Type B pancreatic cell (in vitro differentiated cells): ENCODE results near the gene PDK4. TPM values are rescaled to one million over a fixed set of nuclear protein-coding genes. Genes with fewer than 3 reads are reported as not detected.

Experiments
- DNase-seq: peaks from one replicate; pipeline ENCODE4 v3.0.0; 2021; ENCODE audit warnings: mixed read lengths; ENCODE audit not compliant: unreplicated experiment; ENCODE audit errors: extremely low spot score
- H3K27ac Mint-ChIP-seq: 2 replicates; pipeline ENCODE4 v1.8.0; 2021; ENCODE audit warnings: mild to moderate bottlenecking, mixed read lengths
- H3K27me3 Mint-ChIP-seq: 2 replicates; pipeline ENCODE4 v1.8.0; 2021; ENCODE audit warnings: mixed read lengths
- H3K36me3 Mint-ChIP-seq: 2 replicates; pipeline ENCODE4 v1.8.0; 2021; ENCODE audit warnings: mixed read lengths
- H3K4me1 Mint-ChIP-seq: one replicate; pipeline ENCODE4 v1.8.0; 2021; ENCODE audit warnings: mixed read lengths; ENCODE audit not compliant: unreplicated experiment
- H3K4me3 Mint-ChIP-seq: 2 replicates; pipeline ENCODE4 v1.8.0; 2021; ENCODE audit warnings: mild to moderate bottlenecking, mixed read lengths
- H3K9me3 Mint-ChIP-seq: 2 replicates; pipeline ENCODE4 v1.8.0; 2021; ENCODE audit warnings: mixed read lengths
- CTCF ChIP-seq: fragments of 200-600 bp; sonication (generic); conservative IDR thresholded peaks from 2 replicates; pipeline ENCODE4 v1.5.0; 2021; ENCODE audit warnings: antibody characterized with exemption, mild to moderate bottlenecking
- total RNA-seq: library from RNA; stranded (reverse); gene quantifications from 2 replicates; pipeline ENCODE4 v1.2.1, GENCODE V29; 2021; ENCODE audit warnings: low replicate concordance

The PDK4 gene
- total RNA-seq, 1 donor from 2014 or later, result 18.3 TPM

- Mint-ChIP-seq H3K4me3 (no peak overlapping the region), H3K27ac (no peak overlapping the region), H3K27me3 (no peaks in the 10 kb centered on the region), H3K36me3 (no peaks in the 10 kb centered on the region), H3K4me1 (peaks cover 4% of the 10 kb centered on the region), H3K9me3 (peaks cover 6% of the 10 kb centered on the region)
- no peak for TF ChIP-seq CTCF
- DNase-seq, result no peak
These were observed 35.2 kb upstream of the PDK4 start for GRCh38 chr7:95631527-95631926.

DNA sequence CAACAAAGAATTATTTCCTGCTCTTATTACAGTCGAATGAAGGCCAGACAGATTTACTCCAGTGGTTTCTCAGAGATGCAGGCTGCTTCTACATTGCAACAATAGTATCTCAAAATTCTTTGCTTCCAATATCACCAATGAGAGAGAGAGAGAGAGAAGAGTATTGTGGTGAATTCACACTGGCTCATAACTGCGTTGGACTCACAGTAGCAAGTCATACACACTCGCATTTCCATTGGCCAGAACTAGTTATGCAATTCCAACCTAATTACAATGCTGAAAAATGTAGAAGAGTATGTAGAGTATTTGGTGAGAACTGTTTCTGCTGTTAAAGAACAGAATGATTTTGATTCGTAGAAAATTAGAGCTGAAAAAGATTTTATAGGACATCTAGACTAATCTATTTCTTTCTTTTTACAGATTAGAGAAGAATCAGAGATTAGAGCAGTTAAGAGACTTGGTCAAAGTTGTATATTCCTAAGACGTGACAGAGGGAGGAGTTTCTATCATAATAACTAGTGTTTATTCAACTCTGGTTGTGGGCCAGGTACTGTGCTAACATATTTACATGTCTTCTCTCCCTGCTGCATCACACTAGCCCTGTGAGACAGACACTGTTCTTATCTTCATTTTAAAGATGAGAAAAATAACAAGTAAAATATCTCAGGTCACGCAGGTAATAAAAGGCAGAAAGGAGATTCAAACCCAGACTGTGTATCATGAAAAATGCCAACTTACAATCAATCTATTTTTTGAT lies 34.6 kb upstream of the PDK4 start:
- no peaks in the 10 kb centered on the region for H3K4me1 Mint-ChIP-seq
- H3K36me3 Mint-ChIP-seq, result no peaks in the 10 kb centered on the region
- H3K27me3 Mint-ChIP-seq, result no peaks in the 10 kb centered on the region
- no peak overlapping the region for H3K4me3 Mint-ChIP-seq
- H3K9me3 Mint-ChIP-seq, result peaks cover 6% of the 10 kb centered on the region
- DNase-seq, result no peak
- no peak overlapping the region for H3K27ac Mint-ChIP-seq
- no peak for TF ChIP-seq CTCF

GRCh38 chr7:95628831-95629439 lies 32.6 kb upstream of the PDK4 start:
- no peak overlapping the region for H3K4me3 Mint-ChIP-seq
- TF ChIP-seq CTCF, result no peak
- DNase-seq, result no peak
- H3K36me3 Mint-ChIP-seq, result no peaks in the 10 kb centered on the region
- H3K27me3 Mint-ChIP-seq, result no peaks in the 10 kb centered on the region
- H3K9me3 Mint-ChIP-seq, result peaks cover 6% of the 10 kb centered on the region
- no peaks in the 10 kb centered on the region for H3K4me1 Mint-ChIP-seq
- H3K27ac Mint-ChIP-seq, result no peak overlapping the region

- H3K9me3 Mint-ChIP-seq, result peaks cover 5% of the 10 kb centered on the region
- no peak overlapping the region for H3K4me3 Mint-ChIP-seq
- H3K27ac Mint-ChIP-seq, result no peak overlapping the region
- H3K36me3 Mint-ChIP-seq, result no peaks in the 10 kb centered on the region
- no peaks in the 10 kb centered on the region for H3K4me1 Mint-ChIP-seq
- DNase-seq, result no peak
- H3K27me3 Mint-ChIP-seq, result no peaks in the 10 kb centered on the region
- no peak for TF ChIP-seq CTCF
These were observed 27.5 kb upstream of the PDK4 start for GRCh38 chr7:95623788-95624187.

- no peak overlapping the region for H3K4me3 Mint-ChIP-seq
- H3K36me3 Mint-ChIP-seq, result no peaks in the 10 kb centered on the region
- no peak for DNase-seq
- no peak overlapping the region for H3K27ac Mint-ChIP-seq
- H3K9me3 Mint-ChIP-seq, result no peaks in the 10 kb centered on the region
- H3K27me3 Mint-ChIP-seq, result peaks cover 4% of the 10 kb centered on the region
- TF ChIP-seq CTCF, result no peak
- no peaks in the 10 kb centered on the region for H3K4me1 Mint-ChIP-seq
These were observed 26.5 kb upstream of the PDK4 start for GRCh38 chr7:95622859-95623258.
